NCI-H510A (cell line): ENCODE measurements around the gene C19orf85.

Experiments
- DNase-seq: peaks from one replicate; lab custom pipeline; 2025; lab: John Stamatoyannopoulos, UW

Gene C19orf85

GRCh38 chr19:55489711-55490477, 25.3 kb upstream of the C19orf85 start:
- no peak for DNase-seq

- DNase-seq, result no peak
Measured at GRCh38 chr19:55488986-55489710, 24.6 kb upstream of the C19orf85 start.

GRCh38 chr19:55487924-55488687, 23.6 kb upstream of the C19orf85 start, which contains the start of gene SSC5D:
TSS of gene SSC5D (plus strand) at chr19:55488436. CDS start at chr19:55488590, 154 bp downstream.
- no peak for DNase-seq

DNA sequence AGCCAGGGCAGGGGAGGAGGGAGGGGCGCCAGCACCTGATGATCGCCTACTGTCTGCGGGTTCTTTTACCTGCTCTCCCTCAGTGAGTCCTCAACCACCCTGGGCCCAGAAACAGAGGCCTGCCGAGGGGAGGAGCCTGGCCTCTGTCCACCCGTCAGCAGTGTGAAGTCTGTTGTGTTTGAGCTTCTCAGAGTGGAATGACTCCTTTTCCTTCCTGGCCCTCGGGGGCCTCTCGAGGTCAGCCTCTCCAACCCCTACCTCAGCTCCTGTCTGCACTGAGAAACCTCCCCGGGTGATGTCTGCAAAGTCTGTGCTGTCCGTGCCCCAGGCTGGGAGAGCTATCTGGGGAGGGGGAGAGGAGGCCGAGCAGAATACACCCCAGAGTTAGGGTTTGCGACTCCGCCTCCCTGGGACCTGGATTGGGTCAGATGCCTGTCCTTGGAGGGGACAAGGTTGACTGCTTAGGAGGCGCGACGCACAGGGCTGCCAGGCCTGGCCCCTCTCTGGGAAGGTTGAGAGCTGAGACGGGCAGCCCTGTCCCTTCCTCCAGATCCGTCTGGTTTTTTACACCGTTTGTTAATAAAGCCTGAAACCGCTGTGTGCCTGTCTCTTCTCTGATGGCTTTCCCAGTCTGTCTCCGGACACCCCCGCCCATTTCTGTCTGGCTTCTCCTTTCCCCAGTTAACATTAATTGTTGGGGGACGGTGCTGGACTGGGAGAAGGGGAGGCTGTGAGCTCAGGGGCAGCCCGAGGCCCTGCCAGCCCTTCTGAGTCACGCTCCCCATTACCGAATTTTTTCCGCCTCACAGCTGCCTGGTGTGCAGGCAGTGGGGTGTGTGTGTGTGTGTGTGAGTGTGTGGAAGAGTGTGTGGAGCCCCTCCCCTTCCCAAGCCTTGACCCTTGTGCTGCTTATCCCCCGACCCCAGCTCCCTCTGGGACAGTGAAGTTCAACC, 22.7 kb upstream of the C19orf85 start:
- no peak for DNase-seq

- no peak for DNase-seq
Measured at GRCh38 chr19:55486043-55486970, 21.8 kb upstream of the C19orf85 start.

DNA sequence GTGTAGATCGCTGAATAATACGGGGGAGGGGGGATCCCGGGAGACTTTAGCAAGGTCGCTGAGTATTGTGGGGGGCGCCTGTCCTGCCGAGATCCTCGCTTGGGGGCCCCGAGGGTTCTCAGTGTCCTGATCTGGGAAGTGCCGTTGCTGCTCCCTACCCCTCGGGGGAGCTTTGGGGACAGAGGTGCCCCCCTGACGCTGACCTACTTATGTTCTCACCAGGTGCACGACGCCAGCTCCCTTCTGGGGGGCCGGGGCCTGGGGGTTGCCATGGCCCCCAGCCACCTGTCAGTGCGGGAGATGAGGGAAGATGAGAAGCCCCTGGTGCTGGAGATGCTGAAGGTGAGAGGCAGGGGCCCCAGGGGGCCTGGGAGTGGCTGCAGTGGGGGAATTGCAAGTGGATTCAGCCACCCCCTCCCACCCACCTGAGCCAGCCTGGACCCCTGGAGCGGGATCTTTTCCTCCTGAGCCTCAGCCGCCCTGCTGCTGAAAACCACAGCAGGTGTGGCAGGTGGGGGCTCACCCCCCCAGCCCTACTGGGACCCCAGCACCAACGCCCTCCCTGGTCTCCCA, 21.0 kb upstream of the C19orf85 start:
- no peak for DNase-seq

DNA sequence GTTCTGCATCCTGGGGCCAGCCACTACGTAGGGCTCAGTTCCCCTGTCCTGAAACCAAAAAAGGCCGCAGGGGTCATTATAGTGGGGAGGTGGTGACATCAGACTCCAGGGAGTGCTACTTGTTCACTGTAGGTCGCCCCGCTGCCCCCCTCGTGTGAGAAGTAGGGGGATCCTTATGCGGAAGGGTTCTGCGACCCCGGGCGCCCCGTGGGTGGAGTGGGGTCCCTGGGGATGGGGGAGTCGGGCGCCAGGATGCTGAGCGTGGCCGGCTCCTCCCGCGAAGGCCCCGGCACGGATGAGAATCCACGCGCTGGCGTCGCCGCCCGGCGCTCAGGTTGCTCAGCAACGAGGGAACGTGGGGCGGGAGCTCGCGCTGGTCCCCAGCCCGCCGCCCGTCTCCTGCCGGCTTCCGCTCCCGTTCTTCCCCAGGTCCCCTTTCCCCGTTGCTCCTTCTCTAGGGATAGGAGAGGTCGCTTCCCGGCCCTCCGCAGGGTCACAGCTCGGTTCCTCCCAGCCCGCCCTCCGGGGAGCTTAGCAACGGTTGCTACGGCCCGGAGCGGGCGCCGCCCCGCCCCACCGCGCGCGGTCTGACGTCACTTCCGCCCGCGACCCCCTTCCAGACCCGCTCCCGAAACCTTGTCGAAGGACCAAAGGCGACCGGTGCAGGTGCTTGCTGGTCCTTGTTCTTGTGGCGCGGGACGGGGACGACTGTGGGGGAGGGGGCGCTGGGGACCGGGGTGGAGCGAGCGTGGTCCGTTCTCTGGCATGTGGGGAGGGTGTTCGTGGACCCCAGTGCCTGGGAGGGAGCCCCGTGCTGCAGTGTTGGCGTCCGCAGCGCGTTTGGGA, 20.3 kb upstream of the C19orf85 start, which contains the start of gene NAT14:
Gene NAT14, plus strand, starts transcription at position 596 of the 846 bp plus-strand sequence. CDS start 521 bp downstream, outside the sequence.
- DNase-seq, result peak; percentile 65

DNA sequence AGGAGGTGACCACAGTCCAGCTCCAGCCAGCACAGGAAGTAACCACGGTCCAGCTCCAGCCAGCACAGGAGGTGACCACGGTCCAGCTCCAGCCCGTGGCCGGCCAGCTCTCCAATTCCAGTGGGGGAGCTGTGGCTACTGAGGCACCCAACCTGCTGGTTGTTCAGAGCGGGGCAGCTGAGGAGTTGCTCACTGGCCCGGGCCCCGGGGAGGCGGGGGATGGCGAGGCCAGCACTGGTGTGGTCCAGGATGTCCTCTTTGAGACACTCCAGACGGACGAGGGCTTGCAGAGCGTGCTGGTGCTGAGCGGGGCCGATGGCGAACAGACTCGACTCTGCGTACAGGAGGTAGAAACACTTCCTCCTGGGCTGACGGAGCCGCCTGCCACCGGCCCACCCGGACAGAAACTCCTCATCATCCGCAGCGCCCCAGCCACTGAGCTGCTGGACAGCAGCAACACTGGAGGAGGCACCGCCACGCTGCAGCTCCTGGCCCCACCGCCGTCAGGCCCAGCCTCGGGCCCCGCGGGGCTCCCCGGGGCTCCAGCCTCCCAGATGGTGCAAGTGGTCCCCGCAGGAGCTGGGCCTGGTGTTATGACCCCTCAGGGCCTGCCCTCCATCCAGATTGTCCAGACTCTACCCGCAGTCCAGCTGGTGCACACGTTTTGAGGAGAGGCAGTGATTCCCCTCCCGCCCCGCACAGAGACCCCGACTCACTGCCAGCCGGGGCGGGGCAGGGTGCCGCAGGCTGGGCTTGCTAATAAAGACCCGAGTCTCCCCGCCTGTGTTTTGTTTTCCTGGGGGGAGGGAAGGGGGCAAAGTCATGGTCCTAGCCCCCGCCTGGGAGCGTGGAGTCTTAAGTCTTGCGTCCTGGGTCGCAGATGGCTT, 19.4 kb upstream of the C19orf85 start:
- DNase-seq, result no peak

GRCh38 chr19:55482967-55483705, 18.6 kb upstream of the C19orf85 start:
- no peak for DNase-seq

DNA sequence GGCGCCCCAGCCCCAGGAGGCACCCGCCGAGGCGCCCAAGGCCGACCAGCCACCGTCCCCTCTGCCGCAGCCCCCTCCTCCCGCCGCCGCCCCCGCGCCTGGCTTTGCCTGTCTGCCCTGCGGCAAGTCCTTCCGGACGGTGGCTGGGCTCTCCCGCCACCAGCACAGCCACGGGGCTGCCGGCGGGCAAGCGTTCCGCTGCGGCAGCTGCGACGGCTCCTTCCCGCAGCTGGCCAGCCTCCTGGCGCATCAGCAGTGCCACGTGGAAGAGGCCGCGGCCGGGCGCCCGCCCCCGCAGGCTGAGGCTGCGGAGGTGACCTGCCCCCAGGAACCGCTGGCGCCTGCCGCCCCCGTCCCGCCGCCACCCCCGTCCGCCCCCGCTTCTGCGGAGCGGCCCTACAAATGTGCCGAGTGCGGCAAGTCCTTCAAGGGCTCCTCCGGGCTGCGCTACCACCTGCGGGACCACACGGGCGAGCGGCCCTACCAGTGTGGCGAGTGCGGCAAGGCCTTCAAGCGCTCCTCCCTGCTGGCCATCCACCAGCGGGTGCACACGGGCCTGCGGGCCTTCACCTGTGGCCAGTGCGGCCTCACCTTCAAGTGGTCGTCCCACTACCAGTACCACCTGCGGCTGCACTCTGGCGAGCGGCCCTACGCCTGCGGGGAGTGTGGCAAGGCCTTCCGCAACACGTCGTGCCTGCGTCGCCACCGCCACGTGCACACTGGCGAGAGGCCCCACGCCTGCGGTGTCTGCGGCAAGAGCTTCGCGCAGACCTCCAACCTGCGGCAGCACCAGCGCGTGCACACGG, 17.8 kb upstream of the C19orf85 start:
- DNase-seq, result no peak

GRCh38 chr19:55481794-55482155, 17.2 kb upstream of the C19orf85 start:
- no peak for DNase-seq

- DNase-seq, result no peak
Measured at GRCh38 chr19:55481148-55481793, 16.7 kb upstream of the C19orf85 start.

DNA sequence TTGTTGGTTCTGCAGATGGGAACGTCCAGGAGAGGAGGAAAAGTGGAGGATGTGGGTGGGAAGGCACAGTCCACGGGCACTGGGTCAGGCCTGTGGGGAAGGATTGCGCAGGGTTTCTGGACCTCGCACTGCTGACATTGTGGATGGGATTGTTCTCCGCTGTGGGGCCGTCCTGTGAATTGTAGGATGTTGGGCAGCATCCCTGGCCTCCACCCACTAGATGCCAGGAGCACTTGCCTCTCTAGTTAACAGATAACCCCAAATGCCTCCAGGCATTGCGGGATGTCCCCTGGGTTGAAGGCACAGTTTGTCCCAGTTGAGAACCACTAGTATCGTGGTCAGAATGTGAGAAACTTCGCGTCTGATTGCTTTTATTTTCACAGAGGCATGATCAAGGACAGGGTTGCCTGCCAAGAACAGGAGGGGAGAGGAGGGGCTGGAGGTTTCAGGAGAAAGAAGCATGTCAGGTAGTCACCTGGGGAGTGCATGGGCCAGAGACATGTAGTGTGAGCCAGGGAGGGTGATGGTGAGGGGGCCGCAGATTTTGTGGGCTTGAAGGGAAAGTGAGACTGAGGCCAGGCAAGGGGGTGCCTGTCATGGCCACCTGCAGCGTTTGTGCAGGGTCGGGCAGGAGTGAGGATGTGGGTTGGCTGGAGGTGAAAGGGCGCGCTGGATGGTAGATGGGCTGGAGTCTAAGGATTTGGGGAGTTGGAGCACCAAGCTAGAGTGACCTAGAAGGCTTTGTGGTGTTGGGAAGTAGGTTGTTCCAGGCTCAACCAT, 15.1 kb upstream of the C19orf85 start:
- DNase-seq, result no peak

- DNase-seq, result no peak
Measured at GRCh38 chr19:55479045-55479444, 14.5 kb upstream of the C19orf85 start.

GRCh38 chr19:55478364-55478763, 13.8 kb upstream of the C19orf85 start:
- no peak for DNase-seq
